Stimulated activated CD4-positive, alpha-beta T cell treated with anti-CD3 and anti-CD28 coated beads, Interleukin-2, amount 100 ng/mL, for 24 hours (primary cell): ENCODE data around the gene CLEC4M.
"Not testable (repeated sequence)": the region's sequence is repeated elsewhere in the genome, so short reads cannot be mapped to it uniquely, and the experiment has no call there.

Experiments used
- DNase-seq, 2 donors: peaks; one replicate each; pipeline ENCODE4 v3.0.0-alpha.2; 2020

Gene CLEC4M

GRCh38 chr19:7816040-7816439 is 53.0 kb downstream of the CLEC4M start:
- not testable (repeated sequence) for DNase-seq

- no peak for DNase-seq
These were observed 54.8 kb downstream of the CLEC4M start for GRCh38 chr19:7817801-7818200.

- DNase-seq = no peak
These were observed 55.8 kb downstream of the CLEC4M start for GRCh38 chr19:7818806-7819205.
